Dermis microvascular lymphatic vessel endothelial cell (primary cell): ENCODE results near the gene AP1G1. TPM values are rescaled to one million over a fixed set of nuclear protein-coding genes. Genes with fewer than 3 reads are reported as not detected.
"Not testable (repeated sequence)": the region's sequence is repeated elsewhere in the genome, so short reads cannot be mapped to it uniquely, and the experiment has no call there.

Experiments
- DNase-seq, 2 donors: peaks; one replicate each; pipeline versions ENCODE4 v3.0.0 to v3.0.0-alpha.2; 2010; ENCODE audit warnings: low read depth in 2 of 2
- total RNA-seq: library from RNA; depleted of rRNA; stranded (reverse); fragments of >200 nt; gene quantifications from 2 replicates; pipeline ENCODE4 v1.2.1, GENCODE V29; 2014

AP1G1 gene
- total RNA-seq, 1 donor from 2014 or later = 45.1 TPM

GRCh38 chr16:71706046-71706445 is 102.6 kb downstream of the AP1G1 start:
- no peak for DNase-seq

- no peak for DNase-seq
Observed at GRCh38 chr16:71703333-71703732, 105.3 kb downstream of the AP1G1 start.

DNA sequence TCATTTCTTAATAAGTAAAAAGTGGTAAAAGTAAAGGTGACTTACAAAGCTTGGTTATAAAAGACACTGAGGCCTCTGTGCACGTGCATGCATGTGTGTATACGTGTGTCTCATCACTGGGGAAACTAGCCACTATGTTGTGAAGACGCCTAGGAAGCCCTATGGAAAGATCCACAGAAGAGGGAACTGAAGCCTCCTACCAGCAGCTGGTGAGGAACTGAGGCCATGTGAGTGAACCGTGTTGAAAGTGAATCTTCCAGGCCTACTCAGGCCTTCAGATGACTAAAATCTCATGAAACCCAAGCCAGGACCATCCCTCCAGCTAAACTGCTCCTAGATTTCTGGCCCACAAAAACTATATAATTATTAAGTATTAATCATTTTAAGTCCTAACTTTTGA is 107.8 kb downstream of the AP1G1 start:
- no peak for DNase-seq

- DNase-seq = no peak
Observed at GRCh38 chr16:71698491-71698890, 110.1 kb downstream of the AP1G1 start.

DNA sequence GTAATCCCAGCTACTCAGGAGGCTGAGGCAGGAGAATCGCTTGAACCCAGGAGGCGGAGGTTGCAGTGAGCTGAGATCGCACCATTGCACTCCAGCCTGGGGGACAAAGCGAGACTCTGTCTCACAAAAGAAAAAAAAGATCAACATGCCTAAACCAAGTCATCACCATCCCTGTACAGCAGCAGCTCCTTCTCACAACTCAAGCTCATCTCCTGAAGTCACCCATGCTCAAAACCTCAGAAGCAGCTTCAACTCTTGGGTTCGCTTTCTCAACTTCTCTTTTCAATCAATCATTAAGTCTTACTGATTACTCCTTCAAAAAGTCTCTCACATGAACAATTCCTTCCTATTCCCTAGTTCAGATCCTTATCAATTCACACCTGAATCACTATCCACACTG is 115.5 kb downstream of the AP1G1 start:
- DNase-seq = no peak

DNA sequence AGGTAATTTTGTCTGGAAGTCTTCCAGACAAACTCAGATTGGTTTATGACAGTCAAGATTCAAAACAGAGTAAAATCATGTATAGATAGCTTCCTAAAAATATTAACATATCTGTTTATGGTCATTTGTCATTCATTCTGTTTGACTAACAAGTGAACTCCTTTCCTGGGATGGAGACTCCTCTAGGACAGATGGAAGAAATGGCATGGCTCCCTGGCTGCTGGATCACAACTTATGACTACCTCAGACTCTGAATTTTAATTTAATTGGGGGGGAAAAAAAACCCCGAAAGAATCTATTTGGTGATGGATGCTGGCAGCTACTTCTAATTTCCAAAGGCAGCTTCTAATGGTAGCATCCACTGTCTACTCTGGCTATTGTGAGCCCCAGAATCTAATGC is 118.7 kb downstream of the AP1G1 start:
- no peak for DNase-seq

DNA sequence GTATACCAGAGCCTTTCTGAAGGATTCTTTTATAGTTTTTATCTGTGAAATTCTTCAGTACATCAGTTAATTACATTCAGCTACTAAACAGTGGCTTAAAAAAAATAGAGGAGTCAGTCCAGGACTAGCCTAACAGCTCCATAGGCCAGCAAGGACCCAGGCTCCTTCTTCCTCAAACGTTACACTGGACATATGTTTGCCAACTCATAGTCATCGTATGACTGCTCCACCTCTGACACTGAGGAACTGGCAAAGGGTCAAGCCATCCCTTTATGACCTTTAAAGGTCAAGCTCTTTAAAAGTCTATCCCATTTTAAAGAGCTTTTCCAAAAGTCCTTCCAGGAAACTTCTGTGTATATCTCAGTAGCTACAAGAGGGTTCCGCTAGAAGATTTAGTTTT is 120.8 kb downstream of the AP1G1 start:
- DNase-seq = no peak

DNA sequence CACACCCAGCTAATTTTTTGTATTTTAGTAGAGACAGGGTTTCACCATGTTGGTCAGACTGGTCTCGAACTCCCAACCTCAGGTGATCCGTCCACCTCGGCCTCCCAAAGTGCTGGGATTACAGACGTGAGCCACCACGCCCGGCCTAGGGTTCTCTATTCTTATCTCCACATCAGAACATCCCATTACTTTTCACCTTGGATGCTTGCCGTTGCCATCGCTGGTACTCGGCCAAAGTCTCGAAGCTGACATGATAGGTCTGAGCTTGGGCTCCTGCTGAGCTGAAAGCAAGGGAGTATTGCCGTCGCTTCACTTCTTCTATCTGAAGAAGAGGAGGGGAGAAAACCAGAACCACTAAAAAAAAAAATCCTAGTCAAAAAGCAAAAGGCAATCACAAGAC is 124.4 kb downstream of the AP1G1 start:
- not testable (repeated sequence) for DNase-seq

- DNase-seq = no peak
Observed at GRCh38 chr16:71681360-71681759, 127.3 kb downstream of the AP1G1 start.

Other genes with a start within 250 kb of the AP1G1 start
- gene TAT, start 231.7 kb downstream of the AP1G1 start, total RNA-seq = not detected in 2 replicates
- 0.39 and 0.51 TPM in 2 replicates for gene MARVELD3, start 182.7 kb downstream of the AP1G1 start, total RNA-seq
- gene PHLPP2, start 84.1 kb downstream of the AP1G1 start, total RNA-seq = 4.5 and 6.3 TPM in 2 replicates
- 12.3 and 18.7 TPM in 2 replicates for gene ATXN1L, start 37.1 kb upstream of the AP1G1 start, total RNA-seq
- 5.3 and 6.8 TPM in 2 replicates for gene ZNF821, start 75.3 kb upstream of the AP1G1 start, total RNA-seq
- 118 and 153 TPM in 2 replicates for gene IST1, start 86.7 kb upstream of the AP1G1 start, total RNA-seq
- gene PKD1L3, start 191.6 kb upstream of the AP1G1 start, total RNA-seq = under 0.01 TPM in 2 replicates
- gene DHODH, start 199.9 kb upstream of the AP1G1 start, total RNA-seq = 3.5 and 4.0 TPM in 2 replicates
- gene HP, start 245.7 kb upstream of the AP1G1 start, total RNA-seq = not detected in 2 replicates